ENCODE results near the gene SYAP1. TPM values are rescaled to one million over a fixed set of nuclear protein-coding genes. Genes with fewer than 3 reads are reported as not detected.

Gene SYAP1
- total and polyA plus RNA-seq, 2 donors (not counting 1 experiment from before 2014, with no cell fraction given) = 3.5 to 18.3 TPM

DNA sequence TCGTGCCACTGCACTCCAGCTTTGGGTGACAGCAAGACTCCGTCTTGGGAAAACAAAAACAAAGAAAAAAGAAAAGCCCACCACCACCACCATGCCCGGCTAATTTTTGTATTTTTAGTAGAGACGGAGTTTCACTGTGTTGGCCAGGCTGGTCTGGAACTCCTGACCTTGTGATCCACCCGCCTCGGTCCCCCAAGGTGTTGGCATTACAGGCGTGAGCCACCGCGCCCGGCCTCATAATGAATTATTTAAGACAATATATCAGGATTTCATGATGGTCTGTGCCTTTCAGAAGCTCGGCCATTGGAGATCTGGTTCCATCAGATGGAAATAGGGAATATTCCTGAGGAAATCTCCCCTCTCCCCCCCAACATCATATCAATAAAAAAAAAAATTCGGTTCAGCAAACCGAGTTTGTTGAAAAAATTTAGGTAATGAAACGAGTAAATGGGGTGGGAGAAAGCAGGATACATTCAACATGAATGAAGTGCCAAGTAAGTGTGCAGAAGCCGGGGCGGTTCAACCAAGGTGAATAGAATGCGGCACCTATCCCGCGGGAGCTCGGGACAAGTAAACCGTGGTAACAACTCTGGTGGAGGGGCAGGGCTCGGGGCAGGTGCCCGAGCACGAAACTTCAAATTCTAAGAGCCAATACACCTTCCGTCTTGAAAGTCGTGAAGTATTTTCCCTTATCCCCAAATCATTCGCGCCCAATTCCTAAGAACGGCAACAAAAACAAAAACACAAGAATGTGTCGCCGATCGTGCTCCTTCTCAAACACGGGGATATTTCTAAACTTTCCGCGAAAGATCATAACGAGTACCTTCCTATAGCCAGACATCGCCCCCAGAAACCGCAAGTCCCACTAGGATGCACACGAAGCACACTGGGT lies 66.1 kb downstream of the SYAP1 start:
- H3K4me3 Mint-ChIP-seq = peak overlapping the region; percentile 96
- Histone ChIP-seq H3K4me1 (ENCODE audit: control insufficient read depth in 2 of 2, insufficient read depth in 2 of 2, low read length in 2 of 2) (peaks cover 8 to 11% of the 10 kb centered on the region in 2 donors), H3K4me3 (ENCODE audit: control extremely low read depth in 1 of 5, extremely low read depth in 1 of 5, insufficient read depth in 1 of 5, low read depth in 2 of 5, low read length in 4 of 5) (peak overlapping the region; percentile 68 to 89 (median 81)), H3K79me2 (ENCODE audit: control insufficient read depth, insufficient read depth, low read length) (peaks cover 35% of the 10 kb centered on the region), H3K27me3 (replicated peaks in 1 of 4; ENCODE audit: control extremely low read depth in 1 of 4, control insufficient read depth in 3 of 4, insufficient read depth in 4 of 4, low read length in 3 of 4) (no peaks in the 10 kb centered on the region), H3K4me2 (replicated peaks; ENCODE audit: low read depth, low read length, poor library complexity, severe bottlenecking) (peak overlapping the region; percentile 95), H3K27ac (ENCODE audit: low read length in 2 of 2) (peak overlapping the region; percentile 10 to 17), H3K36me3 (replicated peaks in 1 of 2; ENCODE audit: control extremely low read depth in 1 of 2, control insufficient read depth in 1 of 2, extremely low read depth in 1 of 2, insufficient read depth in 2 of 2, low read length in 1 of 2) (no peaks in the 10 kb centered on the region), H3K9ac (ENCODE audit: low read length) (peak overlapping the region; percentile 91), H2AFZ (ENCODE audit: insufficient read depth, low read depth, low read length, poor library complexity, severe bottlenecking) (peak overlapping the region; percentile 84), H3K9me3 (ENCODE audit: control extremely low read depth in 1 of 3, control insufficient read depth in 2 of 3, insufficient read depth in 1 of 3, low read length in 2 of 3) (no peaks in the 10 kb centered on the region), H4K20me1 (ENCODE audit: control insufficient read depth, insufficient read depth, low read length, poor library complexity, severe bottlenecking) (no peaks in the 10 kb centered on the region)
- POLR2A ChIA-PET = no interaction called here
- no peaks in the 10 kb centered on the region for H3K9me3 Mint-ChIP-seq (ENCODE audit: insufficient read depth)
- no peaks in the 10 kb centered on the region for H3K27me3 Mint-ChIP-seq
- CTCF ChIA-PET = no interaction called here
- intact Hi-C loops (cut with micrococcal nuclease) = loop anchor here (1.0 to 10.0 kb wide), 4 partner anchors 66 to 931 kb away; partner anchors contain the start of genes AP1S2, RBBP7, REPS2 and SYAP1
- H3K27ac Mint-ChIP-seq = peak overlapping the region; percentile 95
- WGBS (ENCODE audit: insufficient coverage) = under 1% methylated on average over 18 of the region's 39 CpGs
- H3K4me1 Mint-ChIP-seq = peaks cover 17% of the 10 kb centered on the region
- no peak for DNase-seq
- ATAC-seq (ENCODE audit: low read depth) = no peak
- no peak for TF ChIP-seq EZH2 (IDR thresholded peaks at IDR 0.05; ENCODE audit: borderline replicate concordance, insufficient read depth, low read depth, low read length, poor library complexity, severe bottlenecking)
- TF ChIP-seq CTCF (IDR thresholded peaks at IDR 0.05) = no peak

Measured in B cell (primary cell).